Fibroblast of upper back skin (primary cell): Measurements from ENCODE around the gene CX3CL1.
"Not testable (repeated sequence)": the region's sequence is repeated elsewhere in the genome, so short reads cannot be mapped to it uniquely, and the experiment has no call there.

Experiments used
- DNase-seq: peaks from one replicate; pipeline ENCODE4 v3.0.0-alpha.2; 2013

CX3CL1 gene

DNA sequence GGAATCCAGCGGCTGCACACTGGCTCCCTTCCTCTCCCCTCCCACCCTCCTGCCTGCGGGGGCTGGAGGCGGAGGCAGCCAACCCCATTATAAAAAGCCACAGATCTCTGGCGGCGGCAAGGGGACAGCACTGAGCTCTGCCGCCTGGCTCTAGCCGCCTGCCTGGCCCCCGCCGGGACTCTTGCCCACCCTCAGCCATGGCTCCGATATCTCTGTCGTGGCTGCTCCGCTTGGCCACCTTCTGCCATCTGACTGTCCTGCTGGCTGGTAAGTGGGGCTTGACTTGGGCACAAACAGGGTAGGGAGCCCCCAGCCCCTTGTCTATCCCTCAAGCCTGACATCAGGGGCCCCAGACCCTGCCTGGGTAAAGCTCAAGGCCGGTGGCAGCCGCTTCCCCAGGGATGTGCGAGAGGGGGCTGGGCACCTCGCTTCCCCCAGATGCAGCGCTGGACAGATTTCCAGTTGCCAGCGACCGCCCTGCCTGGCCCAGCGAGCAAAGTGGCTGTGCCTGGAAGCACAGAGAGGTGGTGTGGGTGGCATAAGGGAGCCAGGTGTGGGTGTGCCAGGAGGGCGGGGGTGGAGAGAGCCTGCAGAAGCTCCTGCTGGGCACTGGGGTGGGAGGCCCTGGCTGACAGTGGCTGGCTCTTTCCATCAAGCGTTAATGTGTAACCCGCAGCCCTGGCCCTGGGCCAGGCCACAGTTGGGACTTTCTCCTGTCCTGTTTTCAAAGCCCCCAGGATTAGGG, at the start of gene CX3CL1:
CX3CL1 (plus strand) TSS at position 119 of the 745 bp plus-strand sequence; CDS start at position 198, 79 bp downstream.
- DNase-seq: peak; percentile 27

GRCh38 chr16:57324749-57325148, 47.5 kb upstream of the CX3CL1 start:
- DNase-seq: no peak

DNA sequence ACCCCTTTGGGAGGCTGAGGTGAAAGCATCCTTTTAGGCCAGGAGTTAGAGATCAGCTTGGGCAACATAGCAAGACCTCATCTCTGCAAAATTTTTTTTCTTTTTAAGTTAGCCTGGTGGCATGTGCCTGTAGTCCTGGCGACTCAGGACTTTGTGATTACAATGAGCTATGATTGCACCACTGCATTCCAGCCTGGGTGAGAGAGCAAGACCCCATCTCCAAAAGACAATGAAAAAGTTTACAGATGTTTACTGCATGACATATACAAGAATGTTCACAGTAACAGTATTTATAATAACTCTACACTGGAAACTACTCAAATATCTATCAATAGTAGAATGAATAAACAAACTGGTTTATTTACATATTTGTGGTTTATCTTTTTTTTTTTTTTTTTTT, 46.8 kb upstream of the CX3CL1 start:
- no peak for DNase-seq

GRCh38 chr16:57329718-57330327, 42.5 kb upstream of the CX3CL1 start:
- no peak for DNase-seq

DNA sequence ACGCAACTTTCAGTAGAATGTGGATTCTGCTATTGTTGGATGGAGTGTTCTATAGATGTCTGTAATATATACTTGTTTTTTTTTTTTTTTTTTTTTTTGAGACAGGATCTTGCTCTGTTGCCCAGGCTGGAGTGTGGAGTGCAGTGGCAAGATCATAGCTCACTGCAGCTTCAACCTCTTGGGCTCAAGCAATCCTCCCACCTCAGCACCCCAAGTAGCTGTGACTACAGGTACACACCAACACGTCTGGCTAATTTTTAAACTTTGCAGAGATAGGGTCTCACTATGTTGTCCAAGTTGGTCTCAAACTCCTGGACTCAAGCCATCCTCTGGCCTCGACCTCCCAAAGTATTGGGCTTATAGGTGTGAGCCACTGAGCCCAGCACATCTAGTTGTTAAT, 40.9 kb upstream of the CX3CL1 start:
- DNase-seq: no peak

DNA sequence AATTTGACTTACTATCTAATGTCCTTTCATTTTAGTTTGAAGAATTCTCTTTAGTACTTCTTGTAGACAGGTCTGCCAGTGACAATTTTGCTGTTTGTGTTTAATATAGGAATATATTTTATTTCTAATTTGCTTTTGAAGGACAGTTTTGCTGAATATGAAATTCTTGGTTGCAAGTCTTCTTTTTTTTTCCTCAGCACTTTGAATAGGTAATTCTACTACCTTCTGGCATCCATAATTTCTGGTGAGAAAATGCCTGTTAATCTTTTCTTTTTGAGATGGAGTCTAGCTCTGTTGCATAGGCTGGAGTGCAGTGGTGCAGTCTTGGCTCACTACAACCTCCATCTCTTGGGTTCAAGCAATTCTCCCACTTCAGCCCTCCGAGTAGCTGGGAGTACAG, 38.9 kb upstream of the CX3CL1 start:
- no peak for DNase-seq

DNA sequence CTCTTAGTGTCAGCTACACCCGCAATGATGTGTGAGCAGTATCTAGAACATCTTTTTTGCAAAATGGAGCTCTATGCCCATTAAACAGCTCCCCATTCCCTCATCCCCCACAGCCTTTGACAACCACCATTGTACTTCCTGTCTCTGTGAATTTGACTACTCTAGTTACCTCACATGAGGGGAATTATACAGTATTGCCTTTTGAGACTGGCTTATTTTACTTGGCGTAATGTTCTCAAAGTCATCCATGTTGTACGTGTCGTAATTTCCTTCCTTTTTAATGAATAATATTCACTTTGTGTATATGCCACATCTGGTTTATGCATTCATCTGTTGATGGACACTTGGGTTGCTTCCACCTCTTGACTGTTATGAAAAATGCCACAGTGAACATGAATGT, 36.9 kb upstream of the CX3CL1 start:
- DNase-seq: no peak

DNA sequence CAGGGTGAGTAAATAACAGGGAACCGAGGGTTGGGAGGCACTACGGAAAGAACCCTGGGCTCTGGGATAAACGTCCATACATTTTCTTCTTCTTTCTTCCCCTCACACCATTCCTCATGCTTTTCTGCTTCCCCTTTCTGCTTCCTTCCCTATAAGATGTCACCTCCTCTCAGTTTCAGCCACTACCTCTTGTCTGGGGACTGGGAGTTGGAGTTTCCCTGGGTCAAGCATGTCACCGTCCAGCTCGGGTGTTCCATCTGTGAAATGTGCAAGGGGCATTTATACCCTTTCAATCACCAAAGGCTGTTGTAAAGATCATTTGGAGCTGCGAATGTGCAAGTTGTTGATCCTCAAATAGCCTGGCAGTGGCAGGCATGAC, 31.2 kb upstream of the CX3CL1 start:
- DNase-seq: no peak

DNA sequence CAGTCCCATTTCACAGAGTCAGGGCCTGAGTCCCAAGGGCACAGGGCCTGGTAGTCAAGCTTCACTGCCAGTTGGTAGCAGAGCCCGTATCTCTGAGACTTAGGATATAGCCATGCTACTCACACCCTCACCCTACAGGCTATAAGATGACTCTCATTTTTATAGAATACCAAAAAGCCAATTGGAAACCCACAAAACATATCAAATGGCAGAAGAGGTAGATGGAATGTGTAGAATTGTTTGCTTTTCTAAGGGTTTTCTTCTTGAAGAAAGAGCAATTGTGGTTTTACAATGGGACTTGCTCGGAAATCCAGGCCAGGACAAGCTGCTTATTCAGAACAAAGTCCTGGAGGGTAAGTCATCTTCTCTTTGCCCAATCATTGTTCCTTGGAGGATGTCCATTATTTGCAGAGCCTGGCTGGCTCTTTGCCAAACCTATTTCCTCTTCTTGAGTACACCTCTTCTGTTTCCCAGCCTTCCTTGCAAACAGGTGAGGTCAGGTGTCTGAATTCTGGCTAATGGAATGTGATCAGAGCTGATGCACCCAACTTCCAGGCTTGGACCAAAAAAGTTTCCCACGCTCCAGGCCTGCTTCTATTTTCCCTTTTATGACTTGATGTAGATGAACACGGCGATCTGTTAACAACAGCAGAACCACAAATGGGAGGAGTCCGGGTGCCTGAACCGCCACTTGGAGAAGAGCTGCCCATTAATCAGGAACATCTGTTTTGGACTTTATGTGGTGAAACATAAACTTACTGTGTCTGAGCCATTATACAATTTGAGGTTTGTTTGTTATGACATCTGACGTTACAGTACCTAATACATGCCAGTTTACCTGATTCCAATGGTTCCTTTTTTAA, 30.6 kb upstream of the CX3CL1 start:
- peak; percentile 96 for DNase-seq

GRCh38 chr16:57342606-57343005, 29.7 kb upstream of the CX3CL1 start:
- not testable (repeated sequence) for DNase-seq

DNA sequence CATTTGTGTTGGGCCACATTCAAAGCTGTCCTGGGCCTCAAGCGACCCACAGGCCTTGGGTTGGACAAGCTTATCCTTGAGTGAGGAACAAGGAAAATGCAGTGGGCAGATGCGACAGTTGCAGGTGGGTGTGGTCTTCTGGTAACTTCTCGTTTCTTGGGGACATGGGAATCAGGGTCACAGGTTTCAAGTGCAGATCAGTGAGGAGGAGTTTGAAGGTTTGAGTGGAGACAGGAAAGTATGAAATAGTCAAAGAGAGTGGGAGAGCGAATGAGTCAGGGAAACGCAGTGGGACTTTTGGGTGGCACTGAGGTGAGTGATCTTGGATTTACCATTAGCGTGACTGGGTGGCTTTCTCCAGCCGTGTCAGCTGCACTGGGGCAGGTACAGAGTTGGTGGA, 29.1 kb upstream of the CX3CL1 start:
- no peak for DNase-seq

GRCh38 chr16:57344094-57344493, 28.2 kb upstream of the CX3CL1 start:
- not testable (repeated sequence) for DNase-seq

DNA sequence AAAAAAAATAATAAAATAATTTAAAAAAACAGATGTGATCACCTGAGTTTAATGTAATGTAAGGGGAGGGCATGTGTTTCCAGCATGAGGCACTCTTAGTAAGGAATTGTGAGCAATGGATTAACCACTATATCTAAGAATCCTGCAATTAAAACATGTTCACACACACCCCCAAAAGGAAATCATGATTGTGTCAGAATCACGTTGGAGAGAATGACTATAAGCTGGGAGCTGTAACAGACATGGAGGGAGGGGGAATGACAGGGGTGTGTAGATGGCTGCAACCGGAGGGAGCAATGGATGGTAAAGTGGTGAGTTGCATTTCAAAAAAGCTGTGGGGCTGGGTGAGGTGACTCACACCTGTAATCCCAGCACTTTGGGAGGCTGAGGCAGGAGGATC, 27.3 kb upstream of the CX3CL1 start:
- DNase-seq: no peak

GRCh38 chr16:57345666-57346204, 26.6 kb upstream of the CX3CL1 start:
- no peak for DNase-seq

- DNase-seq: no peak
These were observed 24.4 kb upstream of the CX3CL1 start for GRCh38 chr16:57347858-57348257.

DNA sequence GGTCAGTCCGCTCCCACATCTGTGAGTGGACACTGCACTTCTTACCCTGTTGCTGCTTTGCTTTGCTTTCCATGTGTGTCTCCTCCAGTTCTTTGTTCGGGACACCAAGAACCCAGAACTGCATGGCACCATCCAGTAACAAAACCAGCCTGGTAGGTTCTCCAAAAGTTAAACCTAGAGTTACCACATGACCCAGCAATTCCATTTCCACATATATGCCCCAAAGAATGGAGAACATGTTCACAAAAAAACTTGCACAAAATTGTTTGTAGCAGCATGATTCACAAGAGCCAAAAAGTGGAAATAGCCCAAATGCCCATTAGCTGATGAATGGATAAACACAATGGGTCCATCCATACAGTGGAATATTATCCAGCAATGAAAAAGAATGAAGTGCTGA, 24.0 kb upstream of the CX3CL1 start:
- DNase-seq: no peak

DNA sequence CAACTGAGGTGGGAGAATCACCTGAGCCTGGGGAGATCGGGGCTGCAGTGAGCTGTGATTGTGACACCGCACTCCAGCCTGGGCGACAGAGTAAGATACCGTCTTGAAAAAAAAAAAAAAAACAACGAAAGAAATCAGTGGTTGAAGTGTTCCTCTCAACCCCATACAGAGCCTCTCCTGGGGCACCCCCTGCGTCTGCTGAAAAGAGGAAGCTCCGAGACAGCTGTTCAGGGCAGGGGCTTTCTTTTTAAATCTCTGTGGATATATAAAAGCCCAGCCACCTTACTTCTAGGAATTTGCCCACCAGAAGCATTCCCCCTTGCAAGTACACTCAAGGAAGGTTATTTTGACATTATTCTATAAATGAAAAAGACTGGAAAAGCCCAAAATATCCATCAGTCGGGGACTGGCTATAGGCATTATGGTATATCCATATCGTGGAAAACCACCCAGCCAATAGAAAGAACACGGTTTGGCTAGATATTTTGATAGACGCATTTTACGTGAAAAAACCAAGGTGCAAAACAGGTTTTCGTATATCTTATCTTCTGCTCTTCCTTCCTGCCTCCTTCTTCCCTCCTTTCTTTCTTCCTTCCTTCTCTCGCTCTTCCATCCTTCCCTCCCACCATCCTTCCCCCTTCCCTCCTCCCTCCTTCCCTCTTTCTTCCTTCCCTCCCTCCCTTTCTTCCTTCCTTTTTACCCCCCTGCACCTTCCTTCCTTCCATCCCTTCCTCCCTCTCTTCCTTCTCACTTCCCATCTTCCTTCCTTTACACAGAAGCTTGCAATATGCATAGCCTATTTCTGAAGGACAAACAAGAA, 22.9 kb upstream of the CX3CL1 start:
- no peak for DNase-seq

GRCh38 chr16:57352636-57353047, 19.6 kb upstream of the CX3CL1 start:
- no peak for DNase-seq

DNA sequence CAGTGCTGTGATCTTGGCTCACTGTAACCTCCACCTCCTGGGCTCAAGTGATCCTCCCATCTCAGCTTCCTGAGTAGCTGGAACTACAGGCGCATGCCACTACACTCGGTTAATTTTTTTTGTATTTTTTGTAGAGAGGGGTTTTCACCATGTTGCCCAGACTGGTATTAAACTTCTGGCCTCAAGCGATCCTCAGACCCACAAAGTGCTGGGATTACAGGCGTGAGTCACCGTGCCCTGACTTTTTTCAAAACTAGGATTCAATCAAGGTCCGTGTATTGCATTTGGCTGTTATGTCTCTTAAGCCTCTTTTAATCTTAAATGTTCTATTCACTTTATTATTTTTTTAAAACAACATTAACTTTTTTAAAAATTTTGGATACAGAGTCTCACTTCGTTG, 18.0 kb upstream of the CX3CL1 start:
- no peak for DNase-seq

DNA sequence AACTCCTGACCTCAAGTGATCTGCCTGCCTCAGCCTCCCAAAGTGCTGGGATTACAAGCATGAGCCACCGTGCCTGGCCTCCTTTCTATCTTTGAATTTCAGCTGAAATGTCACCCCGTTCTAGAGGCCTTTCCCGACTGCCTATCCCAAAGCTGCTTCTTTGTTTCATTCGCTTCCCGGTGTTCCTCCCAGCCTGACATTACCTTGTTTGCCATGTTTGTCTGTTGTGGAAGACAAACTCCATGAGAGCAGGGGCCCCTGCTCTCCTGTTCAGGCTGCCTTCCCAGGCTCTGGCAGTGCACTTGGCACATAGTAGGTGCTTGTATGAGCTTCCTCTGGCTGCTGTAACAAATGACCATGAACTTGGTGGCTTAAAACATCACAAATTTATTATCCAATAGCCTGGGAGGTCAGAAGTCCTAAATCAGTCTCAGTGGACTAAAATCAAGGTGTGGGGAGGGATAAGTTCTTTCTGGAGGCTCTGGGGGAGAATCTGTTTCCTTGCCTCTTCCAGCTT, 16.3 kb upstream of the CX3CL1 start:
- no peak for DNase-seq

DNA sequence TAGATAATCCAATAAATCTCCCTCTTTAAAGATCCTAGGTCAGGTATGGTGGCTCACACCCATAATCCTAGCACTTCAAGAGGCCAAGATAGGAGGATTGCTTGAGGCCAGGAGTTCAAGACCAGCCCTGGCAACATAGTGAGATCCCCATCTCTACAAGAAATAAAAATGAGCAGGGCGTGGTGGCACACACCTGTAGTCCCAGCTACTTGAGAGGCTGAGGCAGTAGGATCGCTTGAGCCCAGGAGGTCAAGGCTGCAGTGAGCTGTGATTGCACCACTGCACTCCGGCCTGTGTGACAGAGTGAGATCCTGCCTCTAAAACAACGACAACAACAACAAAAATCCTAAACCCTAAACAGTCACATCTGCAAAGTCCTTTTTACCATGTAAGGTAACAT, 15.7 kb upstream of the CX3CL1 start:
- DNase-seq: no peak

DNA sequence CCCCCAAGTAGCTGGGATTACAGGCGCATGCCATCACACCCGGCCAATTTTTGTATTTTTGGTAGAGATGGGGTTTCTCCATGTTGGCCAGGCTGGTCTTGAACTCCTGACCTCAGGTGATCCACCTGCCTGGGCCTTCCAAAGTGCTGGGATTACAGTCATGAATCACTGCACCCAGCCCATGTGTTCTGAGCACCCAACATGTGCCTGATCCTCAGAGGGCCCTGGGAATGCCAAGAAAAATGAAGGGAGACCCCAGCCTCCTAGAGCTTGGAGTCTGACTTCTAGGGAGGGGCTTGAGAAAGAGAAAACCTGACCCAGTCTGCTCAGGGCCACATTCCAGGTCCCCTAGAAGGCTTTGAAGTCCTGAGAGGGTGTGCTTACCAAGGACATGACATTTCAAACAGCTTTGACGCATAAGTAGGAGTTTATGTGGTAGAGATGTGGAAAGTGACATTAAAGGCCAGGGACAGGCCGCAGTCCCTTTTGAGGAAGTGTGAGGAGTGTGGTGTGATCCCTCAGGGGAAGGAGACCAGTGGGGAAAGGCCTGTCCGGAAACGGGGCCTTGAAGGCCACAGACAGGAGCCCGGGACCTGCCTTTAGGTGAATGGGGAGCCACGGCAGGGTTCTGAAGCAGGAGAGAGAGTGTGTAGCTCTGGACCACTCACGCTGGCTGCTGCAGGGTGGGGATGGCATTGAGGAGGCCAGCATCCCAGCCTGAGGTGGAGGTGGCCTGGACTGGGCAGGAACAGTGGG, 14.8 kb upstream of the CX3CL1 start:
- no peak for DNase-seq
